NB4 (cell line): ENCODE measurements around the gene CSNK1A1.
"Not testable (repeated sequence)": the region's sequence is repeated elsewhere in the genome, so short reads cannot be mapped to it uniquely, and the experiment has no call there.

ENCODE experiments used
- DNase-seq: peaks from one replicate; pipeline ENCODE4 v3.0.0; 2010; ENCODE audit warnings: low read depth
- H3K4me3 ChIP-seq: one replicate; pipeline ENCODE4 v1.5.1; 2011; ENCODE audit warnings: mild to moderate bottlenecking, low read depth, low read length, moderate library complexity
- MYC ChIP-seq: IDR thresholded peaks from 2 replicates; pipeline ENCODE4 v1.6.1; 2011; ENCODE audit warnings: low read depth, low read length
- POLR2A ChIP-seq: IDR thresholded peaks from 2 replicates; pipeline ENCODE4 v1.6.1; 2011; ENCODE audit warnings: mild to moderate bottlenecking; ENCODE audit not compliant: insufficient read length; ENCODE audit errors: extremely low read depth
- TF ChIP-seq, protein P1 (sequence below): IDR thresholded peaks from one replicate; pipeline ENCODE4 v1.5.1; 2012; ENCODE audit warnings: low read depth, low read length
- TF ChIP-seq, protein P2 (sequence below): IDR thresholded peaks from 2 replicates; pipeline ENCODE4 v1.6.1; 2011; ENCODE audit warnings: low read depth, low read length

CSNK1A1 gene

DNA sequence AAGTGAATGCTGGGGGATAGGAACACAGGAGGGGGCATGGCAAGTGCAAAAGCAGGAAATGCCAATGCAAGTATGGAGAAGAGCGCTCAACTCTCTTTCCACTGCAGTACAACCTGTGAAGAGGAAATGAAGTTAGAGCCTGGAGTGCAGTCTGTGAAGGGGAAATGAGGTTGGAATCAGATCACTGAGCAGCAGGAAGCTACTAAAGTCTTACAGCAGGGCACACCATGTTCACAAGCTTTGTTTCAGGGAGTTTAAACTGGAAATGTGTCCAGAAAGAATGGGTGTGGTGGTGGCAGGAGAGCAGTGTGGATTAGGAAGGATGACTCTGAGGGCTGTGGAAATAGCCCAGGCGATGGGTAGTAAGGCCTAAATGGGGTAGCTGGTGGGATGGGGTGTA, 45.5 kb upstream of the CSNK1A1 start:
- H3K4me3 ChIP-seq: no peak overlapping the region
- TF ChIP-seq POLR2A (no peak), MYC (no peak)
- TF ChIP-seq, protein P1, sequence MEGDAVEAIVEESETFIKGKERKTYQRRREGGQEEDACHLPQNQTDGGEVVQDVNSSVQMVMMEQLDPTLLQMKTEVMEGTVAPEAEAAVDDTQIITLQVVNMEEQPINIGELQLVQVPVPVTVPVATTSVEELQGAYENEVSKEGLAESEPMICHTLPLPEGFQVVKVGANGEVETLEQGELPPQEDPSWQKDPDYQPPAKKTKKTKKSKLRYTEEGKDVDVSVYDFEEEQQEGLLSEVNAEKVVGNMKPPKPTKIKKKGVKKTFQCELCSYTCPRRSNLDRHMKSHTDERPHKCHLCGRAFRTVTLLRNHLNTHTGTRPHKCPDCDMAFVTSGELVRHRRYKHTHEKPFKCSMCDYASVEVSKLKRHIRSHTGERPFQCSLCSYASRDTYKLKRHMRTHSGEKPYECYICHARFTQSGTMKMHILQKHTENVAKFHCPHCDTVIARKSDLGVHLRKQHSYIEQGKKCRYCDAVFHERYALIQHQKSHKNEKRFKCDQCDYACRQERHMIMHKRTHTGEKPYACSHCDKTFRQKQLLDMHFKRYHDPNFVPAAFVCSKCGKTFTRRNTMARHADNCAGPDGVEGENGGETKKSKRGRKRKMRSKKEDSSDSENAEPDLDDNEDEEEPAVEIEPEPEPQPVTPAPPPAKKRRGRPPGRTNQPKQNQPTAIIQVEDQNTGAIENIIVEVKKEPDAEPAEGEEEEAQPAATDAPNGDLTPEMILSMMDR: no peak
- TF ChIP-seq, protein P2, sequence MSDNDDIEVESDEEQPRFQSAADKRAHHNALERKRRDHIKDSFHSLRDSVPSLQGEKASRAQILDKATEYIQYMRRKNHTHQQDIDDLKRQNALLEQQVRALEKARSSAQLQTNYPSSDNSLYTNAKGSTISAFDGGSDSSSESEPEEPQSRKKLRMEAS: no peak
- no peak for DNase-seq

DNA sequence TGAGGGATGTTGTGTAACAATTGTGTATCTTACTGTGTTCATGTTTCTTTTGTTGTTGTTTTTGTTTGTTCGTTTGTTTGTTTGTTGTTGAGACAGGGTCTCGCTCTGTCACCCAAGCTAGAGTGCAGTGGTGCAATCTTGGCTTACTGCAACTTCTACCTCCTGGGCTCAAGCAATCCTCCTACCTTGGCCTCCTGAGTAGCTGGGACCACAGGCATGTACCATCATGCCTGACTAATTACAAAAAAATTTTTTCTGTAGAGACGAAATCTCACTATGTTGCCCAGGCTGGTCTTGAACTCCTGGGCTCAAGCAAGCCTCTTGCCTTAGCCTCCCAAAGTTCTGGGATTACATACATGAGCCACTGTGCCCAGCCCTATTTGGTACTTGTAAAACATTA, 43.9 kb upstream of the CSNK1A1 start:
- DNase-seq: not testable (repeated sequence)

DNA sequence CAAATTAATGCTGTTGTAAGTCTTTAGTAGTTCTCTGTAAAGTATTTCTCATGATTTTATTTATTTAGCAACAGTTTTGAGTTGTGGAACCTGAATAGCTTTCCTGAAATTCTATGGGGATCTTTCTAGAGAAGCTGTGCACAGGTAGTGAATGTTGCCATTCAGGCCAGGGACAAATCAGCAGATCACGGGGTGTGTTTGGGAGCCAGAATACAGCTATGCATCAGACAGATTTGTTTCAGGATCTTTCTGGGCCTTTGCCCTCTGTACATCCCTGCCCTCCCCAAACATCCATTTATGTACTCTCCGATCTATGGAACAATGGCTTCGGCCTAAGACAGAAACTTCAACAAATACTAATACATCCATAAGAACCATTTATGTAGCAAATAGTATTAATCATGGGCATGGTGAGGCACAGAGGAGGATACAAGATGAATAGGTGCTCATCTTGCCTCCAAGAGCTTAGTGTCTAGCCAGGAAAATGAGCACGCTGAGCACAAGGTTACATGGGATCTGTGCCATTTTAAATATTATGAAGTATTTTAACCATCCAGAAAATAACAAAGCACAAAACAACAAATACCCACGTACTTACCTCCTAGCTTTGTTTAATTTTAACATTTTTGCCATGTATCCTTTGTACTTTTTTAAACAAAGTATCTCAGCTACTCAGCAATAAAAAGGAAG, 43.1 kb upstream of the CSNK1A1 start:
- no peak for DNase-seq
- TF ChIP-seq, protein P2: no peak
- TF ChIP-seq, protein P1: no peak
- TF ChIP-seq POLR2A (no peak), MYC (no peak)
- H3K4me3 ChIP-seq: no peak overlapping the region

More for the DNA sequence above, 43.9 kb upstream of the CSNK1A1 start:
- not testable (repeated sequence) for H3K4me3 ChIP-seq

DNA sequence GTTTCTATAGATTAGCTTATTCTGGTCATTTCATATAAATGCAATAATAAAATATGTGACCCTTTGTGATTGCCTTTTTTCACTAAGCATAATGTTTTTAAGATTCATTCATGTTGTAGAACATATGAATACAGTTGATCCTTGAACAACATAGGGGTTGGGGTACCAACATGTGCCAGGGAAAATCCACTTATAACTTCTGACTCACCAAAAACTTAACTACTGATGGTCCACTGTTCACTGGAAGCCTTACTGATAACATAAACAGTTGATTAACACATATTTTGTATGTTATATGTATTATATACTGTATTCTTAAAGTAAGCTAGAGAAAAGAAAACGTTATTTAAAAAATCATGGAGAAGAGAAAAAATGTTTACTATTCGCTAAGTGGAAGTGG, 42.1 kb upstream of the CSNK1A1 start:
- TF ChIP-seq, protein P2: no peak
- TF ChIP-seq POLR2A: no peak
- TF ChIP-seq, protein P1: no peak
- no peak for TF ChIP-seq MYC
- no peak for DNase-seq
- H3K4me3 ChIP-seq: no peak overlapping the region

DNA sequence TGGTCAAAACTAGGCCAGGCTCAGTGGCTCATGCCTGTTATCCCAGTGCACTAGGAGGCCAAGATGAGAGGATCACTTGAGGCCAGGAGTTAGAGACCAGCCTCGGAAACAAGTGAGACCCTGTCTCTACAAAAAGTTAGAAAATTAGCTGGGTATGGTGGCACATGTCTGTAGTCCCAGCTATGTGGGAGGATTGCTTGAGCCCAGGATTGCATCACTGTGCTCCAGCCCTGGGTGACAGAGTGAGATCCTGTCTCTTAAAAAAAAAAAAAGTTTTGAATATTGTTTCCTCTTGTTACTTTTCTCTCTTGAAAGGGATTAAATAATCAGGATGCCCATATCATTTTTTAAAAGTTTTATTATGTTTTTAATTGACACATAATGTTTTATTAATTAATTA, 37.7 kb upstream of the CSNK1A1 start:
- peak; percentile 62 for DNase-seq
- H3K4me3 ChIP-seq: no peak overlapping the region
- TF ChIP-seq, protein P2: no peak
- TF ChIP-seq MYC: no peak

DNA sequence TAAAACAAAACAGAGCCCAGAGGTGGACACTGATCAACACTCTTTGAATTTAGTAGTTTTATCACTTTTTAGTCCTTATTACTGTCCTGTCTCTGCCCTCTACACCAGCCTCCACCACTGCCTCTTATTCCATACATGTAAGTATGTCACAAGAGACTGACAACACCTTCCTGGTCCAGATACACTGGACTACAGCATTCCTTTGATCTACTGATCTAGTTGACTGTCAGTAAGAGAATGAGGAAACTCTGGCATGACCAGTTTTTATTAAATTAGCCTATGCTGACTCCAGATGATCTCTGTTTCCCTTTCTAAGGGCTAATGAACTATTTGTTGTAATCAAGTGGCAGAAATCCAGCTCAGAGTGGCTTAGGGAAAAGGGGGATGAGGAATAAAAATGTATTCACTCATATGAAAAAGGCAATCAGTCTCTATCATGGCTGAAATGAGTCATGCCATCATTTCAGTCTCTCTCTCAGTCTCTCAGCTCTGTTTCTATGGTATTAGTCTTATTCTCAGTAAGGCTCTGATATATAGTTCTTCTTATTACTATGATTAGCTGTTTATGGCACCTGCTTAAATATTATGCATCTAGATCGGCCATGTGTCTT, 35.6 kb upstream of the CSNK1A1 start:
- TF ChIP-seq, protein P1: no peak
- TF ChIP-seq POLR2A (no peak), MYC (no peak)
- TF ChIP-seq, protein P2: no peak
- DNase-seq: no peak
- no peak overlapping the region for H3K4me3 ChIP-seq
